Ishikawa (cell line): ENCODE results near the gene UBXN4.

Experiments used
- CEBPB ChIP-seq: IDR thresholded peaks from 2 replicates; pipeline ENCODE4 v1.6.1; 2012
- CREB1 ChIP-seq: IDR thresholded peaks from 2 replicates; pipeline ENCODE4 v1.6.1; 2012; ENCODE audit warnings: low read depth
- EGR1 ChIP-seq: IDR thresholded peaks from 2 replicates; pipeline ENCODE4 v1.6.1; 2012
- EP300 ChIP-seq: IDR thresholded peaks from 2 replicates; pipeline ENCODE4 v1.6.1; 2012; ENCODE audit warnings: borderline replicate concordance
- FOXM1 ChIP-seq: IDR thresholded peaks from 2 replicates; pipeline ENCODE4 v1.6.1; 2012; ENCODE audit warnings: low read depth, borderline replicate concordance
- MAX ChIP-seq: IDR thresholded peaks from 2 replicates; pipeline ENCODE4 v1.6.1; 2012
- NFIC ChIP-seq: IDR thresholded peaks from 2 replicates; pipeline ENCODE4 v1.6.1; 2012
- RAD21 ChIP-seq: IDR thresholded peaks from 2 replicates; pipeline ENCODE4 v1.6.1; 2012; ENCODE audit warnings: low read depth
- REST ChIP-seq: IDR thresholded peaks from 2 replicates; pipeline ENCODE4 v1.6.1; 2012; ENCODE audit warnings: low read depth, mild to moderate bottlenecking
- TAF1 ChIP-seq: IDR thresholded peaks from 2 replicates; pipeline ENCODE4 v1.6.1; 2012; ENCODE audit warnings: low read depth, mild to moderate bottlenecking
- TCF12 ChIP-seq: IDR thresholded peaks from 2 replicates; pipeline ENCODE4 v1.6.1; 2012; ENCODE audit warnings: low read depth
- TEAD4 ChIP-seq: IDR thresholded peaks from 2 replicates; pipeline ENCODE4 v1.6.1; 2012
- USF1 ChIP-seq: IDR thresholded peaks from 2 replicates; pipeline ENCODE4 v1.6.1; 2012
- YY1 ChIP-seq: IDR thresholded peaks from 2 replicates; pipeline ENCODE4 v1.6.1; 2012; ENCODE audit warnings: low read depth
- ZBTB7A ChIP-seq: IDR thresholded peaks from 2 replicates; pipeline ENCODE4 v1.6.1; 2012; ENCODE audit warnings: low read depth

UBXN4 gene

GRCh38 chr2:135756692-135757091 is 15.0 kb downstream of the UBXN4 start:
- no peak for TF ChIP-seq TAF1
- no peak for TF ChIP-seq YY1
- TF ChIP-seq TCF12, result no peak
- TF ChIP-seq CREB1, result no peak
- TF ChIP-seq NFIC, result no peak
- TF ChIP-seq EP300, result no peak
- no peak for TF ChIP-seq CEBPB
- no peak for TF ChIP-seq TEAD4
- TF ChIP-seq FOXM1, result no peak
- no peak for TF ChIP-seq MAX
- TF ChIP-seq RAD21, result no peak

GRCh38 chr2:135762022-135762421 is 20.4 kb downstream of the UBXN4 start:
- no peak for TF ChIP-seq TAF1

- no peak for TF ChIP-seq MAX
- TF ChIP-seq NFIC, result no peak
- no peak for TF ChIP-seq EGR1
- no peak for TF ChIP-seq FOXM1
- TF ChIP-seq RAD21, result no peak
- TF ChIP-seq CEBPB, result no peak
- no peak for TF ChIP-seq TCF12
- no peak for TF ChIP-seq ZBTB7A
- no peak for TF ChIP-seq USF1
- TF ChIP-seq EP300, result no peak
- TF ChIP-seq TEAD4, result no peak
- no peak for TF ChIP-seq YY1
- no peak for TF ChIP-seq REST
These were observed 20.9 kb downstream of the UBXN4 start for GRCh38 chr2:135762530-135762929.

GRCh38 chr2:135768863-135769262 is 27.2 kb downstream of the UBXN4 start:
- TF ChIP-seq YY1, result no peak
- no peak for TF ChIP-seq TCF12
- TF ChIP-seq USF1, result no peak
- TF ChIP-seq EP300, result no peak
- TF ChIP-seq FOXM1, result no peak
- no peak for TF ChIP-seq EGR1
- no peak for TF ChIP-seq NFIC
- no peak for TF ChIP-seq CEBPB
- TF ChIP-seq MAX, result no peak
- no peak for TF ChIP-seq TEAD4
- no peak for TF ChIP-seq TAF1
- TF ChIP-seq ZBTB7A, result no peak
- no peak for TF ChIP-seq REST
- TF ChIP-seq CREB1, result no peak
- TF ChIP-seq RAD21, result no peak

- no peak for TF ChIP-seq ZBTB7A
- TF ChIP-seq CREB1, result no peak
- TF ChIP-seq MAX, result no peak
- no peak for TF ChIP-seq NFIC
- TF ChIP-seq EGR1, result no peak
- no peak for TF ChIP-seq YY1
These were observed 31.7 kb downstream of the UBXN4 start for GRCh38 chr2:135773319-135773718.

GRCh38 chr2:135773917-135774316 is 32.3 kb downstream of the UBXN4 start:
- TF ChIP-seq CREB1 (no peak), TAF1 (no peak), MAX (no peak), RAD21 (no peak), TCF12 (no peak), USF1 (no peak)
